ENCODE measurements around the gene ERO1A.

The ERO1A gene

DNA sequence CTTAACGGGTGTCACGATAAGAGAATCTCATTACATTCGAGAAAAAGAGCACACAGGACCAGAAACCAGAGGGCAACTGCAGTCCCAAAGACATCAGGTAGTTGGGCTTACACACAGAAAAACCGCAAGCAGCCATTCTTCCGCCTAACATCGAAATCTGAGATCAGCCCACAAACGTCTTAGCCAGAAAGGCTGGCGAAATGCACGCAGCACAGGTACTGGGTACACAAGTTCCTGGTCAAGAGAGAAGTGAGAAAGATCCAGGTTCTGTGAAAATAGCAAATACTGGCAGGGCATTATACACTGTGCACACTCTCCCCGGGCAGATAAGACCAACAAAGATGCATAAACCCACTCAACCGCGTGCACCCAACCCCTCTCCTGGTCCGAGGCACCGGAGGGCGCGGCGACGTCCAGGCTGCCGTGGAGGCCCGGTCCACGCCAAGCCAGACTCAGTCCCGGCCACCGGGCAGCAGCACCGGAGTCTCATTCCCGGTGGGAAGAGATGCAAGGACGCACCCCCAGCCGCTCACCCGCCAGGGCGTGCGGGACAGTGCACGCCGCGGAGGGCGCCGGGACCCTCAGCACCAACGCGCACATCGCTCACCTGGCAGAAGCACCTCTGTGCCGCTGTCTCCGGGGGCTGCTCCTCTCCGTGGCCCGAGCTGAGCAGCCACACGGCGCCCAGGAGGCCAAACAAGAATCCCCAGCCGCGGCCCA is 437 bp downstream of the ERO1A start:
- no peak for DNase-seq

DNA sequence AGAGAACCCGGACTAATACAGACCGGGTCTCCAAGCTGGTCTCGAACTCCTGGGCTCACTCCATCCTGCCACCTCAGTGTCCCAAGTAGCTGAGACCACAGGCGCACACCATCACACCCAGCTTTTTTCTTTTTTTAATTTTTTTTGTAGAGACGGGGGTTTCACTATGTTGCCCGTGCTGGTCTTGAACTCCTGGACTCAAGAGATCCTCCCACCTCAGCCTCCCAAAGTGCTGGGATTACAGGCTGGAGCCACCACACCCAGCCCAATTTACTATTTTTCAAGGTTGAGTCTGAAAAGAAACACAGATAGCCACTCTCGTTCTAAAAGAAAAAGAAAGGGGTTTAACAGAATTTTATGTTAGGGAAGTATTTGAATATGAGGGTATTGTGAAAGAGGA is 1.8 kb downstream of the ERO1A start:
- DNase-seq = no peak

DNA sequence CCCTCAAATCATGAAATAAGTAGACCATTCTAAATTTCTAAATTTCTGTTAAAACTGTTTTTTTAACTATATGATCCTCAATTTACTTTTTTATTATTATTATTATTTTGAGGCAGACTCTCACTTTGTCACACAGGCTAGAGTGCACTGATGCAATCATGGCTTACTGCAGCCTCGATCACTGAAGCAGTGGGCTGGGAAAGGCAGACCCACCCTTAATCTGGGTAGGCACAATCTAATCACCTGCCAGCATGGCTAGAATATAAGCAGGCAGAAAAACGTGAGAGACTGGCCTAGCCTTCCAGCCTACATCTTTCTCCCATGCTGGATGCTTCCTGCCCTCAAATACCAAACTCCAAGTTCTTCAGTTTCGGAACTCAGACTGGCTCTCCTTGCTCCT is 2.3 kb downstream of the ERO1A start:
- DNase-seq = no peak

- no peak for DNase-seq
Observed at GRCh38 chr14:52692248-52692962, 3.0 kb downstream of the ERO1A start.

DNA sequence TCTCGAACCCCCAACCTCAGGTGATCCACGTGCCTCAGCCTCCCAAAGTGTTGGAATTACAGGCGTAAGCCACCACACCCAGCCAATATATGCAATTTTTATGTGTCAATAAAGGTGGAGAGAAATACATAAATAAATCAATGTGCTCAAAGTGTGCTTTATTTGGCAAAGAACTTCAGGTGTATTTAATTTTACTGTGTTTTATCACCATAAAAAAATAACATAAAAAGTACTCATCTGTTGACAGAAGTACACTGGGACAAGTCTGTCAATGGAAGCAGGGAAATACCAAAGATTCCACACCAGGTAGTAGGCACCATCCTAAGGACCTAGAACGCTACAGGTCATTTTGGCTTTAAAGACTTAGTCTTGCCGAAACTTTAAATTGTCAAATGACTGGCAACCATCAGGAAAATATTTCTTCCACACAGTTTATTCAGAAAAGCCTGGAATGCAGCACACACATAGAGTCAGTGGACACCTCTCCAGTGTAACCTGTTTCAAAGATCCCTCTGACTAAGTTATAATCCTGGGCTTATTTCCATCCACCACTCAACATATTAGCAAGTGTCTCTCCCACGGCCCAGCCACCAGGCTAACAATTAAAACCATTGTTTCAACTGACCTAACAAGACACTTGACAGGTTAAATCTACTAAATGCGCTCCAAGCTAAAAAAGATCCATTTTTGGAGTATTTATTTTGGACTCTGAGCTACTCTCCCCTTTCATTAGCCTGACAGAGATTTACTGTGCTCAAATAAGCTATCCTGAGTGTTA is 4.2 kb downstream of the ERO1A start:
- DNase-seq = no peak

DNA sequence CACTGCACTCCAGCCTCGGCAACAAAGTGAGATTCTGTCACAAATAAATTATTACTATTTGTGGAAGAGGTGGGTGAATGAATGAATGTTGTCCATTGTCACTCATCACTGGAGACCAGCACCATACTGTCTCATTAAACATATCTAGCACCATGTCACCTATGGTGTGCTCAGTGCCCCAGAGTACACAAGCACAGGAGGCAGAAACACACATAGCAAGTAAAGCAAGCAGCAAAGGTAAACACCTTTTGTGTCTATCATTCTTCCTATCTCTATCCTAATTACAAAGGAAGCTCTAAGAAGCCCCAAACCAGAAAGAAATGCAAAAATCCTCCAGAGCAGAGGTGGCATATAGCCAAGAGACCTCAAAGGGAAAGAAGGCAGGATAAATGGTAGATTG is 9.2 kb downstream of the ERO1A start:
- DNase-seq = no peak

DNA sequence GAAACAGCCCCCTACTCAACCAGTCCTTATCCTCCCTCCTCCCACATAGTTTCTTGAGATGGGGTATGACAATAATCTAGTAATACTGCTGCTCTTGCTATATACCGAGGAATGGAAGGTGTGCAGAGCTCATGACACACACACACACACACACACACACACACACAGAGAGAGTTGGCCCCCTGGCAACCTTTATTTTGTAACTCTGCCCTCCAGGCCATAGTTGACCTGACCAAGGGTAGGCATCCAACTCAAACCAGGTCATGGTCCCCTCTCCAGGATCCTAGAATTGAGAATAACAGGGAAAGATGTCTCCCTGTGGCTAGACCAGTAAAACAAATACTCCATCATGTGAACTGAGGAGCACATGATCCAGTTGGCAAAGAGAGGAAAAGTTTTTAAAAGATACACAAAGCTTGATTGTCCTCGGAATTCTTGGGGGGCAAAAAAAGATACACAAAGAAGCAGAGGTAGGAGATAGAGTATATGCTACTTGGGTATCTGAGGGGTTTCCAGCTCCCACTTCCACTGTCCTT is 11.3 kb downstream of the ERO1A start:
- no peak for DNase-seq

- DNase-seq = no peak
Observed at GRCh38 chr14:52678591-52678990, 16.8 kb downstream of the ERO1A start.

- DNase-seq = no peak
Observed at GRCh38 chr14:52663850-52664249, 31.5 kb downstream of the ERO1A start.

DNA sequence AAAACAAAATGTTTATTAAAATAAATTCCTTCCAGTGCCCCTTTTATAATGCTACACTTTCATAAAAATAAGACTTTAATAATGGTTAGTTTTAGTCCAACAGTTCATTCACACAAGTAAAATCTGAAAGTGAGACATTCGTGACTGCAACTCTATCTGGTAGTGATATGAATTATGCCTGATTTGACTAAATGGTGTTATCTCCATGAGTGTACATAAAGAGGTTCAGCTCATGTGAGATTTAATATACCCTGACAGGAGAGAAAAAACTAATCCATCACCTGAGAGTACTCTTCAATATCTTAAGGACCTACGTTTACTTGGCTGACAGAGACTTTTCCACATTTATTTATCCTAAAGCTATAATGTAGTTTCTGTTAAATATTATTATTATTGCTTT is 34.0 kb downstream of the ERO1A start:
- no peak for DNase-seq

DNA sequence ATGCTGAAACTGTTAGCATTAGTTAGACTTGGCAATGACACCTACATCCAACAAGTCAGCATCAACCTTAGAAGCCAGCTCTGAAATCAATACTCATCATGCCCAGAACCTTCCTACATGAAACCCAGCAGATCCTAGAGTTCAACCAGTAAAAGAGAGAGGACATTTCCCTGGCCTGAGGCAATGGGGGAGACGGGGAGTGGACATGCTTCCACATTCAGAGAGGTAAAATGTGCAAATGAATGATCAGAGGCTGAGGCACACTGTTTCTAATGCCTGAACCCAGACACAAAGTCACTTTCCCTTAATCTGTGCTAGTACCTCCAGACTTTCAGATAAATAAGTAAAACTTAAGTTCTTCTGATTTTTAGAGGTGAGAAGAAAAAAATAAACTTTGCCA is 34.5 kb downstream of the ERO1A start:
- no peak for DNase-seq

DNA sequence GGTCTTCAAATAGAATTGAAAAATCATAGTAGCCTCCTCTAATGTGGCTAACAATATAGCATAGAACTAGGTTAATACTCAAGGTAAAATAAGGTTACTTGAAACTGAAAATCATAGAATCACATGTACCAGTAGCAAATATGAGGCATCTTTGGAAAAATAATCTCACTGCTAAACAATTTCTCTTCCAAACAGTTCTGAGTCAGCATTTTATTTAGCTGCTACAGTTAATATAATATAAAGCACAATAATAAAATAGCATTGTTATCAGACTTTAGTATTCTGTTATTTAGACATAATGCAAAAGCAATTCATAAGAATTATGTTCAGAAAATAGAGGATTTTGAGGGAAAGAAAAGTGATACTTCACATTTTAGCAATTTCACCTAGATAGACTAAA is 35.0 kb downstream of the ERO1A start:
- DNase-seq = no peak

DNA sequence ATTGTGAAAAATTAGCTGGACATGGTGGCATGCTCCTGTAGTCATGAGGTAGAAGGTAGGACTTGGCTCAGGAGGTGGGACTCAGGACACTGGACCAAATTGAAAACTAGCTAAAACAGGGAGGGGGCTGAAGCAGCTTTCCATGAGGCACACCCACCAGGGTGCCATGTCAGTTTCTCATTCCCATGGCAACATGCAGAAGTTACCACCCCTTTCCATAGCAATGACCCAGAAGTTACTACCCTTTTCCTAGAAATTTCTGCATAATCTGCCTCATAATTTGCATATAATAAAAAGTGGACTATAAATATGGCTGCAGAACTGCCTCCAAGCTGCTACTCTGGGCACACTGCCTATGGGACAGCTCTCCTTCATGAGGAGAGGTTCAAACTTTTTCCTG is 38.5 kb downstream of the ERO1A start:
- no peak for DNase-seq

GRCh38 chr14:52650774-52651173 is 44.6 kb downstream of the ERO1A start:
- DNase-seq = no peak

DNA sequence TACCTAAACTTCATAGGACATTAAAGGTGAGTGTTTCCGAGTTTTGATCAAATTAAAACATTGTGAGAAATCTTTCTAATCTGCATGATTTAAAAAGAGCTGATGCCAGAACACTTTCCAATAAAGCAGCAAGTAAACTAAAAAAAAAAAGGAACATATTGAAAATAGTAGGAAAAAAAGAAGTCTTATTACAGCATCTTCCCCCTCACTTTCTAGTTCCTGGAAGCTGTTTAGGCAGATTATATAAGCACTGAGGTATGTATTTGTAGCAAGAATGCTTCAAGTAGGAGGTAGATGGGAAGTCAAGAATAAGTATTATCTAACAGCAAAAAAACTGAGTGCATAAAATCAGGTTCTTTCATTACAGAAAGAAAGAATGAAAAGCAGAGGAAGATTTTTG is 45.8 kb downstream of the ERO1A start:
- no peak for DNase-seq

DNA sequence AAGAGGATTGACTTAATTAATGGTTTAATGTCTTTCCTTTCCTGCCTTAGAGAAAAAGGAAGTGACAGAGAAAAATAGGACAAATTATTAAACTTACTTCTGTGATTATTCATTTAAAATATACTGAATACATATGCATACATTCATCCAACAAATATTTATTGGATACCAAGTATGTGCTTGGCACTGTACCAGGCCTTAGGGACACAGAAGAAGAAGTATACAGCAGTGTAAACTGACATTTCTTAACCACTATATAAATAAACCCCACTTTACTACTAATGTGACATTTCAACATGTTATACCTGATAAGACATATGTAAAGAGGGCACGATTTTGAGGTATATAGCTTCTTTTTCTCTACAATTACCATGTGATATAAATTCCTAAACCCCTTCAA is 53.6 kb downstream of the ERO1A start:
- DNase-seq = no peak

DNA sequence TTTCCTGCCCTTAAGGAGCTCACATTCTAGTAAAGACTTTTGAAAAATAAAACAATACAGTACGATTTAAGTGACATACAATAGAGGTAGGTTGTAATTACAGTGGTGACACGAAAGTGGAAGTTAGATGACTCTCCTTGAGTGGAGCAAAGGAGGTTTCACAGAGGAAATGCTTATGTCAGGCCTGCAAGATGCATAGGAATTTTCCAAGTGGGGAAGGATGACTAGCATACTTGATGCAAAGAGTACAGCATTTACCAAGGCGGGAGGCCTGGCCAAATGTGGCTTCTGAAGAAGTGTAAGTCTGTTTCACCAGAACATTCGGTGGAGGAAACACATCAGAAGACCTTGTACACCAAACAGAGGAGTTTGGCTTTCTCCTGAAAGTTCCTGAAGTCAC is 55.2 kb downstream of the ERO1A start:
- DNase-seq = no peak

GRCh38 chr14:52619687-52620086 is 75.7 kb downstream of the ERO1A start:
- DNase-seq = no peak

DNA sequence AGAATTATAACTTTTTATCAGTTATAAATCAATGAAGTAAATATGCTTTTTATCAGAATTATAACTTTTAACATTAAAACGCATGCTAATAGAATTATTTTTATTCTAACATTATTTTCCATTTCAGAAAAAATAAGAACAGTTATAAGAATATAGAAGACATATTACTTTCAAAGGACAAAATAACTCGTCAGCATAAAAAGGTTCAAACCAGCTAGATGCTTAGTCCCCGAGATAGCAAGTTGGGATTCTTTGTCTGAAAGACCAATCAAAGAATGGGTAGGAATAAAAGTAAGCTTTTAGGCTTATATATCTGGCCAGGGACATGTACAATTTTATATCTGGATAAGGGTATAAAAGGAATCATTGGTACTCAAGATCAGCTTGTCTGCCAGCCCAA is 76.8 kb downstream of the ERO1A start:
- no peak for DNase-seq

GRCh38 chr14:52610187-52610586 is 85.2 kb downstream of the ERO1A start:
- no peak for DNase-seq

- no peak for DNase-seq
Observed at GRCh38 chr14:52609445-52610044, 85.8 kb downstream of the ERO1A start.

GRCh38 chr14:52607061-52607460 is 88.3 kb downstream of the ERO1A start:
- no peak for DNase-seq

- no peak for DNase-seq
Observed at GRCh38 chr14:52602131-52602530, 93.2 kb downstream of the ERO1A start.

Data from GOT3 (cell line).